Stimulated activated CD4-positive, alpha-beta T cell treated with anti-CD3 and anti-CD28 coated beads, TNF-alpha, amount 100 ng/mL, for 48 hours (primary cell): ENCODE data around the gene ETFB.

Experiments used
- DNase-seq, 3 donors: peaks; one replicate each; pipeline ENCODE4 v3.0.0-alpha.2; 2020; ENCODE audit warnings: low read depth in 3 of 3

ETFB gene

GRCh38 chr19:51372649-51373504 lies 6.7 kb upstream of the ETFB start, which contains the start of gene NKG7:
Gene NKG7 (minus strand): TSS chr19:51372654. CDS start chr19:51372535, 119 bp downstream.
- peak; percentile 71 to 82 (median 79) for DNase-seq

- DNase-seq = no peak
Measured at GRCh38 chr19:51372021-51372648, 5.9 kb upstream of the ETFB start.

- DNase-seq = no peak
Measured at GRCh38 chr19:51371186-51371690, 5.0 kb upstream of the ETFB start.

- no peak for DNase-seq
Measured at GRCh38 chr19:51370230-51370629, 4.0 kb upstream of the ETFB start.

GRCh38 chr19:51368366-51369282 lies 2.4 kb upstream of the ETFB start, which contains the start of gene CLDND2:
Gene CLDND2 (minus strand): TSS chr19:51369003. CDS start chr19:51368577, 426 bp downstream.
- no peak for DNase-seq

GRCh38 chr19:51367565-51368365 lies 1.6 kb upstream of the ETFB start:
- peak; percentile 98 to 100 (median 99) for DNase-seq

GRCh38 chr19:51367255-51367564 lies 1.0 kb upstream of the ETFB start:
- DNase-seq = no peak

GRCh38 chr19:51366389-51367254 lies 434 bp upstream of the ETFB start:
- DNase-seq = peak; percentile 92 to 94 (median 93)

GRCh38 chr19:51365211-51365964 lies 800 bp downstream of the ETFB start:
- no peak for DNase-seq

- DNase-seq = no peak
Measured at GRCh38 chr19:51364200-51365106, 1.7 kb downstream of the ETFB start.

- DNase-seq = no peak
Measured at GRCh38 chr19:51361239-51361638, 4.9 kb downstream of the ETFB start.

- no peak for DNase-seq
Measured at GRCh38 chr19:51359294-51359693, 6.9 kb downstream of the ETFB start.

GRCh38 chr19:51357952-51358351 lies 8.2 kb downstream of the ETFB start:
- DNase-seq = no peak

GRCh38 chr19:51356159-51356801 lies 9.9 kb downstream of the ETFB start:
- no peak for DNase-seq

GRCh38 chr19:51354742-51355148 lies 11.4 kb downstream of the ETFB start:
- DNase-seq = no peak

- no peak for DNase-seq
Measured at GRCh38 chr19:51354103-51354741, 12.0 kb downstream of the ETFB start.

- no peak for DNase-seq
Measured at GRCh38 chr19:51352783-51353360, 13.3 kb downstream of the ETFB start.
